Uterus (tissue), 2 donors: ENCODE results near the gene NOTCH3.

Experiments
- CTCF ChIP-seq, 4 experiments: fragments of 200-600 bp in 2 of 4; fragments of 450-650 bp in 2 of 4; sonication (generic) in 2 of 4; IDR thresholded peaks; one replicate each; pipeline ENCODE4 v1.5.1; 2016 to 2019; ENCODE audit warnings: antibody characterized with exemption in 4 of 4, mild to moderate bottlenecking in 2 of 4, moderate library complexity in 1 of 4
- POLR2A ChIP-seq, 2 donors: fragments of 450-650 bp; IDR thresholded peaks; one replicate each; pipeline ENCODE4 v1.6.1; 2016; ENCODE audit warnings: antibody characterized with exemption in 2 of 2, mild to moderate bottlenecking in 1 of 2, moderate library complexity in 1 of 2

- TF ChIP-seq CTCF (IDR thresholded peaks at IDR 0.05) (no peak), POLR2A (IDR thresholded peaks at IDR 0.05) (no peak)
Measured at GRCh38 chr19:15220833-15221232, 20.0 kb upstream of the NOTCH3 start.
